A549 (cell line): ENCODE results near the gene OR51T1. TPM values are rescaled to one million over a fixed set of nuclear protein-coding genes. Genes with fewer than 3 reads are reported as not detected.

Source experiments
- ATAC-seq, 2 experiments: fragments of 200-7000 bp in 1 of 2; fragments of >200 bp in 1 of 2; cut with Nextera tagmentation in 1 of 2; cut with Tn5 transposase in 1 of 2; 3 replicates each; pipeline versions ENCODE4 v1.8.0 to v1.9.1; 2018 to 2020; ENCODE audit warnings: mild to moderate bottlenecking in 1 of 2, moderate library complexity in 1 of 2
- CTCF ChIA-PET: fragments of 300-600 bp; sonication (Branson Sonifier 250); formaldehyde crosslinking; extraction: SDS; loops from one replicate; lab custom pipeline; 2021; ENCODE audit warnings: antibody characterized with exemption, inconsistent platforms; lab: Yijun Ruan, JAX
- POLR2A ChIA-PET: fragments of 350-600 bp; formaldehyde crosslinking; extraction: SDS; loops from one replicate; lab custom pipeline; 2021; ENCODE audit warnings: antibody characterized with exemption, inconsistent platforms; lab: Yijun Ruan, JAX
- DNase-seq, 2 experiments: peaks; one replicate each; pipeline versions ENCODE4 v3.0.0 to v3.0.0-alpha.2; 2011 to 2016; ENCODE audit warnings: low read depth in 1 of 2, low spot score in 1 of 2
- FAIRE-seq: peaks from 2 replicates; lab custom pipeline; 2011; peaks lifted over from hg19 to GRCh38; lab: Jason Lieb, UNC
- H3K27ac ChIP-seq, 2 experiments: fragments of >200 bp; sonication (Bioruptor Twin); formaldehyde crosslinking; 3 replicates each; pipeline ENCODE4 v1.5.1; 2016 to 2017
- H3K4me1 ChIP-seq: fragments of >200 bp; sonication (Bioruptor Twin); formaldehyde crosslinking; 3 replicates; pipeline ENCODE4 v1.6.1; 2016
- H3K4me2 ChIP-seq: fragments of >200 bp; sonication (Bioruptor Twin); formaldehyde crosslinking; 3 replicates; pipeline ENCODE4 v1.6.1; 2016
- H3K4me3 ChIP-seq: fragments of >200 bp; sonication (Bioruptor Twin); formaldehyde crosslinking; 3 replicates; pipeline ENCODE4 v1.5.1; 2016
- H3K9me3 ChIP-seq: fragments of >200 bp; sonication (Bioruptor Twin); formaldehyde crosslinking; 3 replicates; pipeline ENCODE4 v1.6.1; 2016
- BCL3 ChIP-seq: fragments of >200 bp; sonication (Bioruptor Twin); formaldehyde crosslinking; IDR thresholded peaks from 3 replicates; pipeline ENCODE4 v1.6.1; 2016
- CBX2 ChIP-seq: fragments of 200-600 bp; sonication (generic); IDR thresholded peaks from 2 replicates; pipeline ENCODE4 v1.6.1; 2016; ENCODE audit warnings: low read depth, mild to moderate bottlenecking, borderline replicate concordance
- CHD2 ChIP-seq: fragments of 150-350 bp; IDR thresholded peaks from 2 replicates; pipeline ENCODE4 v1.6.1; 2014; ENCODE audit warnings: low read length; ENCODE audit not compliant: partially characterized antibody
- CTCF ChIP-seq: fragments of >200 bp; sonication (Bioruptor Twin); formaldehyde crosslinking; IDR thresholded peaks from 3 replicates; pipeline ENCODE4 v1.5.1; 2016
- EHF ChIP-seq: fragments of 250-450 bp; sonication (Bioruptor Pico); IDR thresholded peaks from 2 replicates; pipeline ENCODE4 v1.5.0; 2020; ENCODE audit warnings: mild to moderate bottlenecking
- ELK1 ChIP-seq: fragments of 150-350 bp; IDR thresholded peaks from 2 replicates; pipeline ENCODE4 v1.6.1; 2014; ENCODE audit warnings: low read depth, mild to moderate bottlenecking, low read length
- FOSB ChIP-seq: fragments of 250-450 bp; sonication (Bioruptor Pico); IDR thresholded peaks from 2 replicates; pipeline ENCODE4 v1.5.0; 2020; ENCODE audit warnings: mild to moderate bottlenecking, moderate library complexity
- FOXS1 ChIP-seq: fragments of 250-450 bp; sonication (Bioruptor Pico); IDR thresholded peaks from 2 replicates; pipeline ENCODE4 v1.5.0; 2020; ENCODE audit warnings: mild to moderate bottlenecking, moderate library complexity
- GATA3 ChIP-seq: IDR thresholded peaks from 2 replicates; pipeline ENCODE4 v1.6.1; 2012; ENCODE audit warnings: borderline replicate concordance
- HEYL ChIP-seq: fragments of 250-450 bp; sonication (Bioruptor Pico); IDR thresholded peaks from 2 replicates; pipeline ENCODE4 v1.8.0; 2021; ENCODE audit warnings: mild to moderate bottlenecking, moderate library complexity
- HOXA7 ChIP-seq: fragments of 250-450 bp; sonication (Bioruptor Pico); IDR thresholded peaks from 2 replicates; pipeline ENCODE4 v1.5.0; 2020; ENCODE audit warnings: mild to moderate bottlenecking, moderate library complexity
- HOXB13 ChIP-seq: fragments of 250-450 bp; sonication (Bioruptor Pico); IDR thresholded peaks from 2 replicates; pipeline ENCODE4 v1.5.0; 2020; ENCODE audit warnings: low read depth, mild to moderate bottlenecking, moderate library complexity
- HOXB5 ChIP-seq: fragments of 250-450 bp; sonication (Bioruptor Pico); IDR thresholded peaks from 2 replicates; pipeline ENCODE4 v1.5.0; 2020; ENCODE audit warnings: mild to moderate bottlenecking, moderate library complexity
- JUN ChIP-seq, 2 experiments: fragments of >200 bp; sonication (Bioruptor Twin); formaldehyde crosslinking; IDR thresholded peaks; 2 replicates in 1 of 2; 3 replicates in 1 of 2; pipeline ENCODE4 v1.6.1; 2016 to 2017
- JUNB ChIP-seq: fragments of >200 bp; sonication (Bioruptor Twin); formaldehyde crosslinking; IDR thresholded peaks from 2 replicates; pipeline ENCODE4 v1.6.1; 2016
- KDM1A ChIP-seq: fragments of 200-600 bp; sonication (generic); IDR thresholded peaks from 2 replicates; pipeline ENCODE4 v1.6.1; 2016; ENCODE audit warnings: low read depth, mild to moderate bottlenecking
- KDM5A ChIP-seq: fragments of 200-600 bp; sonication (generic); IDR thresholded peaks from 2 replicates; pipeline ENCODE4 v1.6.1; 2016; ENCODE audit warnings: antibody characterized with exemption, mild to moderate bottlenecking
- MAZ ChIP-seq: fragments of 150-350 bp; IDR thresholded peaks from 2 replicates; pipeline ENCODE4 v1.6.1; 2014; ENCODE audit warnings: antibody characterized with exemption, low read depth, low read length, borderline replicate concordance
- MYC ChIP-seq: IDR thresholded peaks from 2 replicates; pipeline ENCODE4 v1.6.1; 2012; ENCODE audit warnings: mild to moderate bottlenecking, inconsistent platforms, low read length, improper control_type of control experiment, borderline replicate concordance
- NR3C1 ChIP-seq: fragments of >200 bp; sonication (Bioruptor Twin); formaldehyde crosslinking; IDR thresholded peaks from 3 replicates; pipeline ENCODE4 v1.6.1; 2017
- PHF8 ChIP-seq: fragments of 200-600 bp; sonication (generic); IDR thresholded peaks from 2 replicates; pipeline ENCODE4 v1.6.1; 2016; ENCODE audit warnings: low read depth, mild to moderate bottlenecking, antibody characterized with exemption, moderate library complexity, borderline replicate concordance
- POLR2A ChIP-seq: IDR thresholded peaks from 2 replicates; pipeline ENCODE4 v1.6.1; 2012; ENCODE audit warnings: mild to moderate bottlenecking, low read length
- RAD21 ChIP-seq, 2 experiments: fragments of >200 bp in 1 of 2; sonication (Bioruptor Twin) in 1 of 2; formaldehyde crosslinking in 1 of 2; IDR thresholded peaks in 1 of 2; conservative IDR thresholded peaks in 1 of 2; 2 replicates in 1 of 2; 3 replicates in 1 of 2; pipeline ENCODE4 v1.6.1; 2012 to 2018; ENCODE audit warnings: inconsistent platforms in 1 of 2
- RCOR1 ChIP-seq: fragments of 150-350 bp; IDR thresholded peaks from 2 replicates; pipeline ENCODE4 v1.6.1; 2014; ENCODE audit warnings: antibody characterized with exemption, low read length, low read depth
- RFX5 ChIP-seq: fragments of 450-650 bp; IDR thresholded peaks from 2 replicates; pipeline ENCODE4 v1.7.1; 2014; ENCODE audit warnings: antibody characterized with exemption, mild to moderate bottlenecking, moderate library complexity
- SMC3 ChIP-seq: fragments of >200 bp; sonication (Bioruptor Twin); formaldehyde crosslinking; IDR thresholded peaks from 3 replicates; pipeline ENCODE4 v1.6.1; 2018; ENCODE audit warnings: inconsistent platforms
- SREBF2 ChIP-seq: fragments of 450-650 bp; IDR thresholded peaks from 2 replicates; pipeline ENCODE4 v1.6.1; 2014; ENCODE audit warnings: mild to moderate bottlenecking, moderate library complexity
- TFCP2L1 ChIP-seq: fragments of 250-450 bp; sonication (Bioruptor Pico); IDR thresholded peaks from 2 replicates; pipeline ENCODE4 v1.5.0; 2021; ENCODE audit warnings: mild to moderate bottlenecking
- ZFP36 ChIP-seq: fragments of 450-650 bp; IDR thresholded peaks from 2 replicates; pipeline ENCODE4 v1.6.1; 2014; ENCODE audit warnings: borderline replicate concordance; ENCODE audit not compliant: partially characterized antibody
- ZNF302 ChIP-seq: fragments of 250-450 bp; sonication (Bioruptor Pico); IDR thresholded peaks from 2 replicates; pipeline ENCODE4 v1.9.0; 2021; ENCODE audit warnings: inconsistent platforms, mild to moderate bottlenecking, moderate library complexity
- WGBS: methylation state at CpG from one replicate; pipeline ENCODE4 v1.1.6; 2017; ENCODE audit errors: missing lambda C conversion rate; 5-methylcytosine and 5-hydroxymethylcytosine counted together
- polyA plus RNA-seq, 4 experiments: library from polyadenylated mRNA; depleted of rRNA in 3 of 4; stranded (reverse); fragments of >200 nt; fragmentation: RNase III in 1 of 4; extraction: RNeasy Plus Mini Kit Qiagen cat#74134 plus additional on column Dnase treatment in 1 of 4; gene quantifications; 2 replicates in 3 of 4; 3 replicates in 1 of 4; pipeline ENCODE4 v1.2.3, GENCODE V29; 2011 to 2017
- TF ChIP-seq, protein P1 (sequence below): fragments of >200 bp; sonication (Bioruptor Twin); formaldehyde crosslinking; IDR thresholded peaks from 2 replicates; pipeline ENCODE4 v1.6.1; 2016

Gene OR51T1
- polyA plus RNA-seq, 2 of the 4 experiments (the other 2 are of a cell fraction), result not detected

GRCh38 chr11:4862447-4863236 lies 19.1 kb upstream of the OR51T1 start:
- ChIA-PET POLR2A (no interaction called here), CTCF (no interaction called here)
- ATAC-seq (no peak), DNase-seq (no peak), FAIRE-seq (no peak)
- TF ChIP-seq FOSB (no peak), HEYL (CRISPR knock-in tag) (no peak), SMC3 (no peak), CBX2 (no peak), MYC (no peak)
- H3K4me3 ChIP-seq, result no peak overlapping the region
- no peaks in the 10 kb centered on the region for H3K9me3 ChIP-seq
- no peak overlapping the region for H3K4me2 ChIP-seq
- H3K27ac ChIP-seq, result no peak overlapping the region
- H3K4me1 ChIP-seq, result no peaks in the 10 kb centered on the region

DNA sequence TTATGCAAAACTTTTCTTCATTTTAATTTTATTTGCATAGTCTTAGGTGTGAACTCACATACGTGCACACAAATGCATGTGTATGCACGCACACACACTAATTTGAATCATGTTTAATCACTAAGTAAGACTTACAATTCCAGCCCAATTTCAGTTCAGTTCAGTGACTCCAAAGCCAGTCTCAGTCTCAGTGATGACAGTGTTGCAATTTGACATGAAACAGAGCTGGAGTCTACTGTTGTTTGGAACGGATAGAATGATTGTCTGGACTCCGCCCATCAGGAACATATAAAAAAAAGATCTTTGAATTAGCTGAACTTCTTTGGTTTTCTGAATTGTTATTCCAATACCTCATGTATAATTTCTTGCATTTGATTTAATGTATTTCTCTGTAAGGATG lies 17.8 kb upstream of the OR51T1 start:
- no peak overlapping the region for H3K27ac ChIP-seq
- ATAC-seq, result no peak
- no peak overlapping the region for H3K4me3 ChIP-seq
- no peak for FAIRE-seq
- H3K9me3 ChIP-seq, result no peaks in the 10 kb centered on the region
- 36% methylated on average over 4 of the region's 4 CpGs for whole genome bisulfite sequencing
- TF ChIP-seq, protein P1, sequence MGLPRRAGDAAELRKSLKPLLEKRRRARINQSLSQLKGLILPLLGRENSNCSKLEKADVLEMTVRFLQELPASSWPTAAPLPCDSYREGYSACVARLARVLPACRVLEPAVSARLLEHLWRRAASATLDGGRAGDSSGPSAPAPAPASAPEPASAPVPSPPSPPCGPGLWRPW, result no peak
- TF ChIP-seq POLR2A, result no peak
- no peak for TF ChIP-seq SMC3
- TF ChIP-seq HOXB5 (CRISPR knock-in tag), result no peak
- TF ChIP-seq EHF (CRISPR knock-in tag), result no peak
- no peak for TF ChIP-seq ELK1
- no peak for TF ChIP-seq FOXS1
- no peak for TF ChIP-seq JUN (IDR thresholded peaks at IDR 0.05)
- TF ChIP-seq KDM1A, result no peak
- no peak for TF ChIP-seq GATA3
- no peak for TF ChIP-seq KDM5A
- no peak for TF ChIP-seq ZFP36
- TF ChIP-seq HOXB13, result no peak
- no peak for TF ChIP-seq SREBF2
- no peak for TF ChIP-seq ZNF302 (CRISPR knock-in tag)
- no peak for TF ChIP-seq RFX5
- no peak for TF ChIP-seq CHD2
- TF ChIP-seq MAZ, result no peak
- TF ChIP-seq HOXA7, result no peak
- TF ChIP-seq RCOR1, result no peak
- no peak overlapping the region for H3K4me2 ChIP-seq
- DNase-seq, result no peak
- ChIA-PET CTCF (no interaction called here), POLR2A (no interaction called here)
- H3K4me1 ChIP-seq, result no peaks in the 10 kb centered on the region

DNA sequence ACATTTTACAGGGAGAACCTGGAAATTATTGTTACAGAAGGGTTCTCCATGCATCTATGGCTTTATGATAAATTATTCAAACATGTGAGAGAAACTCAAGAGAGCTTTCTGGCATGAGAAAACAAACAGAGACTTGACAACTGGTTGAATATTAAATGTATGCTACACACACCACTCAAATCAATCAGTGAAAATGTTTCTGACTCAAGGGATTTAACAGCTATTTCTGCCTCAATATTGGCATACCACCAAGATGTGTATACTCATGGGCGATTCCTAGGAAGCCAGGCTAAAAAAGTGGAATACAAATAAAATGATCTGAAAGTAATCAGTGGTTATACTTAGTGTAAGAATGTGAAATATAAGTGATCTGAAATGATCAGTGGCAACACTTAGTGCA lies 15.8 kb upstream of the OR51T1 start:
- DNase-seq, result no peak
- Histone ChIP-seq H3K4me3 (no peak overlapping the region), H3K4me2 (no peak overlapping the region), H3K9me3 (no peaks in the 10 kb centered on the region), H3K27ac (no peak overlapping the region), H3K4me1 (no peaks in the 10 kb centered on the region)
- ChIA-PET CTCF (no interaction called here), POLR2A (no interaction called here)
- no peak for ATAC-seq
- no peak for FAIRE-seq
- TF ChIP-seq ZFP36 (no peak), JUNB (no peak), KDM5A (no peak), CTCF (no peak), NR3C1 (no peak), HOXA7 (no peak), GATA3 (no peak), RAD21 (conservative IDR thresholded peaks at IDR 0.05 in 1 of 2, IDR thresholded peaks at IDR 0.05 in 1 of 2) (no peak), BCL3 (no peak), FOXS1 (no peak), PHF8 (no peak), KDM1A (no peak), CBX2 (no peak), HEYL (CRISPR knock-in tag) (no peak), JUN (IDR thresholded peaks at IDR 0.05) (no peak), TFCP2L1 (CRISPR knock-in tag) (no peak)
- 0% methylated on average over 1 of the region's 1 CpG for WGBS
